HG02588 (cell line): Measurements from ENCODE around the gene BCL11B.

ENCODE experiments used
- ATAC-seq: cut with Tn5 transposase; IDR thresholded peaks from one replicate; pipeline ENCODE4 v1.9.1; 2021; ENCODE audit warnings: mild to moderate bottlenecking, moderate library complexity; ENCODE audit not compliant: unreplicated experiment

Gene BCL11B

DNA sequence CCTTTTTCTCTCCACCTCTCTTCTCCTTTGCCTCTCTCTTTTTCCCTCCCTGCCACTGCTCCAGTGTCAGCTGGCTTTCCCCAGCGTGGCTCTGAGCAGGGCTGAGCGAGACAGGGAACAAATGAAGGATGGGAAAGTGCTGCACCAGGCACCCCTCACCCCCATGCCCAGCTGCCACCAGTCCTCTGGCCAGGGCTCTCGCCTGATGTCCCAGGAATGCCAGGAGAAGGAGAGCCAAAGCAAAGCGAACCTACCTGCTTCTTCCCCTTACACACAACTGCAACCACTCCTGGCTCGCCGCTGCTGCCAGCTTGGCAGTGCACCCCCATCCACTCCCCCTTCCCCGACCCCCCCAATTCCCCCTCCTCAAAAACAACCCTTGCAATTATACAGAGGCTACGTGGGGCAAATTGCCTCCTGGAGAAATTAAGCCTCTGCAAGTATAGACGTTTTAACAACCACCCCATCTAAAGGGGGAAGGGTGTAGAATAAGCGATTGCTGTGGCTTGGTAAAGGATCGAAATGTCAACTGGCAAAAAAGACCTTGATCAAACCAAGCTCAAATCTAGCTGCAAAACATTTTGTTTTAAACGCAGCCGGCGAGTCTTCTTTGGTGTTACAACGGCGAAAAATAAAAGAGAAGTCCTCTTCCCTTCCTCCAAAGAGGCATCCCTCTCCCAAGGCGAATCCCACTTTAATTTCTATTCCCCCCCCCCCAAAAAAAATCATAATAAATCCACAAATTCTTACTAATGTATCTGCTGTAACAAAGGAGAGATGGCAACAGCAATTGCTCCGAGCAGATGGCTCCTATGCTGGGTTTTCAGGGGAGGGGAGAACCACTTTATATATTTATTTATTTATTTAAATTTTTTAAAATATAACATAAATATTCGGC, 2.9 kb downstream of the BCL11B start:
- no peak for ATAC-seq

DNA sequence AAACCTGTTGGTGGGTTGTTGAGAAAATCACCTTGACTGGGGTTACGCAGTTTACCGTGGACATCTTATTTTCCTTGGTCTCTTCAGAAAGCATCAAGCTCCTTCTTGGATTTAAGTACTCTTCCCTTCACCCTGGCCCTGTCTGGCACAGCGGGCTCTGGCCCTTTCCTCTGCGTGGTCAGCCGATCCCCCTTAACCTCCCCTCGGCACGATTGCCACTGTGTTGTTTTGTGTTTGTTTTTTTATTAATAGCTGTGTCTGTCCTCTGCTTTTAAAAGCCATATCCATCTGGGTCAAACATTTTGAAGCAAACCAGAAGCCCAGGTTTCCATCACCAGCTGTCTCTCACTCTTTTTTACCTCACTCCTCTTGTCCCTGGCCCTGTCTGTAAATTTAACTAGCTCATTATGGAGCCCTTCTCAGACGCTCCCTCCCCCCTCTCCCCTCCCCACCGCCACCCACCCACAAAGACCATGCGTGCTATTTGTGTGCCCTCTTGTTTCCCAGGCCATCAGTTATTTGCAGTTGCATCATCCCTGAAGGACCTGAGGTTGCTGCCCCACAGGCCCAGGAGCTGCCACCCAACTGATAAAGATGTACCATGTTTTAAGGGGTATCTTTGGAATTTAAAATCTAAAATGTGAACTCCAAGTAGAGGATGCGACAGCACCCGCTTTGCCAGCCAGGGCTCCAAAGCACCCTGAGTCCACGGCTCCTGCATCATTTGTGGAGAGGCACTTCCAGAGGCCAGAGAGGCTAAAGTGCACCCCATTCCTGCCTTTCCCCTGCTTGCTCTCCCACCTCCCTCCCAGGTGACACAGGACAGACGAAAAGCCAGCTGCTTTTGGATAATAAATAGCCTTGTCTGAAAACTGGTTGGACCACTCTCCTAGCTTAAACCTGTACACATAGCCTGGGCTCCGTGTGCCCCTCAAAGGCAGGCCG, 3.9 kb downstream of the BCL11B start:
- ATAC-seq: no peak

DNA sequence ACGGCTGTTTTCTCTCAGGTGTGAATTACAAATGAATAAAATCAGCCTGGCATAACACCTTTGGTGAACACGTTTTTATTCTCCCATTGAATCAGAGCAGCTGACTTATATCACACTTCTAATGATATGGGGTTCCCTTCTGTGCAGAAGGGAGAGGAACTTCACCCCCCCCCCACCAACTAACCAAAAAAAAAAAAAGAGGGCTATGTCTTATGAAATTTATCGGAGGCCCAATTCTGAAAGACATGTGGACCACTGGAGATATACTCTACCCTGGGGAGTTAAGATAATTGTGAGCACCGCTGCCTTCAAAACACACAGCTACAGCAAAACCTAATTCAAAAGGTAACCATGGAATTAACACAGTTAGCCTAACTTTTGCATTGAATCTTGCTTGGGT, 4.6 kb downstream of the BCL11B start:
- no peak for ATAC-seq

DNA sequence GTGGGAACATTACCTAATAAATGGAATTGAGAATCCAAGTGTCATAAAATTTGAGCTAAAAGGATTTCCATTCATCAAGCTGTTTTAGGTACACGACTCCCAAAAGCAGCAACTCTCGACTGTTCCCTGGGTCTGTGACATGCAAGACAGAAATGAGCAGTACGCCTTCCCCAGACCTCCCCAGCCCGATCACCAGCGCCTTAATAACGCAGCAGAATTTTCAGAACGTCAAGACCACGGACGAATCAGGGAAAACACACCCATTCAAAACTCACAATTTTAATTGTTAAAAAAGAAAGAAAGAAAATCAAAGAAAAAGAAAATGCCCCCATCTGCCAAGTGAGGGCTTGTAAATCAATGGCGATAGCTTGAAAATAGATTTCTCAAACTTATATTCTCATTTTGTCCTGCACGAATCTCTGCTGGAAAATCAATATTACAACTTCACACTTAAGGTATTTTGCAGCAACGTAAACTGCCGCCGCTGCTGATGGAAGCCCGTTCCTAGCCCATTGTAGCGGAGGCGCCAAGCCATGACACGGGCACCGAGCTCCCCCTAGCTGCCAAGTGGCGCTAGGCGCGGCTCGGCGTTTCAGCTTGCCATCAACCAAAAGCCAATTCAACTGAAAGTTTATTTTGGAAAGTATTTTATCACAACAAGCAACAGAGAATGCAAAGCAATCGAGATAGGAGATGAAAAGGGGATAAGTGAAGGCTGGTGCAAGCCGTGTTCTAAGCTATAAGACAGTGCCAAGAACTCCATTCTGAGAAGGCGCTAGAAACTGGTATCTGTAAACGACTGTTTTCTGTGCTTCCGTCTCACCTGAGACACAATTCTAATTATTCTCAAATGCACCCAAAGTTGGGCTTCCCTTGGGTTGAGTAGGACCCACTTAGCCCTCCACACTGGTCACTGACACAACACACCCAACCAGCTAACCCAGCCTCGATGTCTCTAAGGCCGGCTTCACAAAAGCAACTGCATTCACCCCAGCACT, 5.5 kb downstream of the BCL11B start:
- ATAC-seq: peak; percentile 77

DNA sequence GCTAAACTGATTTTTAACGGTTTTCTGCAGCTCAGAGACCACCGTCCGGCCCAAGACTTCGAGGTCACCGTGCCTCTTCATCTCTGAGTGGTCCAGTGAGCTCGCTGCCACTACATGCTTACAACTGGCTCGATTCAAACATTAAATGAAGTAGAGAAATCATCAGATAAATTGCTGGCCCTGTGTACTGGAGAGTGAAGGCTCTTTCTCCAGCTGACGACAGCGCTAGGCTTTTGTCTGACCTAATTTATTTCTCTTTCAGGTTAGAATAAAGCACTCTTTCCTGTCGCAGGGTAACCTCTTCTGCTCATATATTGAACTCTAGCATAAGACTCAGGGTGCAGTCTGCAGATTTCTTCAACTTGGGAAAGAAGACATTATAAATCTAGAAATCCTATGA, 6.4 kb downstream of the BCL11B start:
- ATAC-seq: no peak

DNA sequence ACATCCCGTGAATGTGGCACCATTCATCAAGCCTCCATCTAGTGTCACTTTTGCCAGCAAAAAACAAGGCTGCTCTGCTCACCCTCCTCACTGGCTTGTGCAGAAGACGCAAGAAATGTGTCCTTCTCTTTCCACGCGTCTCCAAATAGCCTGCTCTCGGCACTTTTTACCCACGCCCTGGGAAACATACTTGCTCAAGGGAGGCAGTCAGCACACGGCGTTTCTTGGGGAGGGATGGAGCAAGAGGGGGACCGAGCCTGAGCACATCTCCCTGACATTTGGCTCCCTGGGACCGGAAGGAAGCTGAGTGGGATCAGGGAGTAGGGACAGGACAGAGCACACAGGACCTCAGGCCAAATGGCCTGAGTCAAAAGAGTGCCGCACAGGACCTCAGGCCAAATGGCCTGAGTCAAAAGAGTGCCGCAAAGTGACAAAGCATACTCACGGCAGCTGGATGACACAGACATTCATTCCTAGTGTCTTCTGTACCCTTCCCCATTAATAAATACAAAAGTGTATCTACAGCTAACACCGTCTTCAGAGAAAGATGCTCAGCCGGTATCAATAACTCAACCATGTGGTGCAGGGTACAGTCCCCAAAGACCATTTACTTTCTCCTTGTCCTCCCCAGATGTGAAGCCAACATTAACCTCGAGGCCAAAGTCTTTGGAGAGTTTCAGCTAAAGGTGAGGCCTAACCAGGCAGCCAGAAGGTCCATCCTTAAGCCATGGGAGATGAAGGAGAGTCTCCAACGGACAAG, 7.1 kb downstream of the BCL11B start:
- ATAC-seq: no peak

DNA sequence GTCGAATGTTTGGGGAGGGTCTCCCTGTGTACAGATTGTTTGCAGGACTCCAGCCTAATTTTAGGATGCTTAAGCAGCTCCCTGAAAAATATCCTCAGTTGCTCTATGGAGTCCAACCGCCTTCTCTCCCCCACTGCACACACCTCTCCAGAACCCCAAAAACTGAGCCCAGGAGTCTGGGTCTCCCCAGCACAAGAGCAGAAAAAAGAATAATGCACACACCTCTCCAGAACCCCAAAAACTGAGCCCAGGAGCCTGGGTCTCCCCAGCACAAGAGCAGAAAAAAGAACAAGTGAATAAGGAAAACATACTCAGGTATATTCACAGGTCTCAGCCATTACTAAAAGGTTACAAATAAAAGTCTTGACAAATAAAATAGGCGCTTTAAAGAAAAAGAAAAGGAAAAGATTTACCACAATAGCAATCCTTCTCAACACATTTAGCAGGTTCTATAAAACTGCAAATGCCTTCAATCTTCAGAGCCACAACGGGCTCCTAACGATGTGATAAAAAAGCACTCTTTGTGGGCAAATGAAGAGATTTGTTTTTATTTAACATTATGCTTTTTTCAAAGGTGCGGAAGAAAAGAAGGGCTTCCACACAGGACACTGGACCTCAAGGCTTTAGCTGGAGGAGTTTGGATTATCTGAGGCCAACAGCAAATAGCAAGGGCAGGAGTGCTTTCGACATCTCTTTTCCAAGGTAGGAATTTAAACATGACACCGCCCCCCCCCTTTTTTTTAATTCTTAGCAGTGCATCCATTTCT, 8.2 kb downstream of the BCL11B start:
- no peak for ATAC-seq

DNA sequence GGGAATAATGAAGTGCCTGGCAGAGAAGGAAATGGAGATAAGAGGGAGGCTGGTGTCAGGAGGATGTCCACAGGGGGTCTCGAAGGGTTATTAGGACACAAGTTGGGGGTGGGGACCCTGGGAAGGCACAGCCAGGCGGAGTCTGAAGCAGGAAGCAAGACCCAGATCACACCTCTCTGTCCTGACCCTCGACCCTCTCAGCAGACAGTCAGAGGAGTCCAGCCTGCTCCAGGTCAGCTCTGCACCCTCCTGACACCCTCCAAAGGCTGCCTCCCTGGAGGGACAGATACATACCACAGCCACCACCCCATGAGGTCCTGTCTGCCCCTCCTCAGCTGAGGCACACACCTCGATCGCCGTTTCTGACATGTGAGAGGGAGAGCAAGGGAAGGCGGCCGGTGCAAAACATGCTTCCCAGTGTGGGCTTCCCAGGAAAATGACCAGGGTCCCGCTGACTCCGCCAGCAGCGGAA, 9.0 kb downstream of the BCL11B start:
- no peak for ATAC-seq

DNA sequence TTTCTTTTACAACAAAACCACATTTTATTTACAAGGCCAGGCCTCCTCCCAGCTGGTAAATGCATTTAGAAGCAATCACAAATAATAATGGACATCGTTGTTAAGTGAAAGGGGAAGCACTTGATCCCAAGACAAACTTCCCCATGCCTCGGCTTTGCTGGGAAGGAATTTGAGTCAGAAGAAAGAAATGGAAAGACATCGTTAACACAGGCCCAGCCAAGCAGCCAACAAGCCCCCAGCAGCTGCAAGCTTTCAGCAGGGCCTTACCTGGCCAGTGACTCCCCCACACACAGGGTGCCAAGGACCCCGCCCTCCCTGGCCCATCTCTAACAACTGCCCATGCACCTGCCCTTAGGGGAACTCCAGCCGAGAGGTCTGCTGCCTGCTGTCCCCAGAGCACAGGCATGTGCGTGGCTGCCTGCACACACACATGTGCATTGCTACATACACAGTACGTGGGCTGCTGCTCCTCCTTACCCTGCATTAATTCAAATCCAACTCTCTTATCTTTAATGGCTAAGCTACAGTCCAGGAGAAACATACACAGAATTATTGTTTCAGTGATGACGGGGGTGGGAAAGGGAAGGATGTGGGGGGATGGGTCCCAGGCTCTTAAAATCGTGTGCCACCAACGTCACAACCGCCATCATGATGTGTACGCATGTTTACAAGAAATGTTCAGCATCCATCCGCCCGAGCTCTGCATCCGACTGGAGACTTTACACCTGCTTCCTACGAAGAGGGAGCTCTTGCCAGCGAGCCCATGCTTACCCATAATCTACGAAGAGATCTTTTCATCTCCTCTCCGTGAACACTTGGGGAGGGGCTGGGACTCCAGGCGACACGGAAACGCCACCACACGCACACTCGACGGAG, 9.8 kb downstream of the BCL11B start:
- ATAC-seq: no peak

DNA sequence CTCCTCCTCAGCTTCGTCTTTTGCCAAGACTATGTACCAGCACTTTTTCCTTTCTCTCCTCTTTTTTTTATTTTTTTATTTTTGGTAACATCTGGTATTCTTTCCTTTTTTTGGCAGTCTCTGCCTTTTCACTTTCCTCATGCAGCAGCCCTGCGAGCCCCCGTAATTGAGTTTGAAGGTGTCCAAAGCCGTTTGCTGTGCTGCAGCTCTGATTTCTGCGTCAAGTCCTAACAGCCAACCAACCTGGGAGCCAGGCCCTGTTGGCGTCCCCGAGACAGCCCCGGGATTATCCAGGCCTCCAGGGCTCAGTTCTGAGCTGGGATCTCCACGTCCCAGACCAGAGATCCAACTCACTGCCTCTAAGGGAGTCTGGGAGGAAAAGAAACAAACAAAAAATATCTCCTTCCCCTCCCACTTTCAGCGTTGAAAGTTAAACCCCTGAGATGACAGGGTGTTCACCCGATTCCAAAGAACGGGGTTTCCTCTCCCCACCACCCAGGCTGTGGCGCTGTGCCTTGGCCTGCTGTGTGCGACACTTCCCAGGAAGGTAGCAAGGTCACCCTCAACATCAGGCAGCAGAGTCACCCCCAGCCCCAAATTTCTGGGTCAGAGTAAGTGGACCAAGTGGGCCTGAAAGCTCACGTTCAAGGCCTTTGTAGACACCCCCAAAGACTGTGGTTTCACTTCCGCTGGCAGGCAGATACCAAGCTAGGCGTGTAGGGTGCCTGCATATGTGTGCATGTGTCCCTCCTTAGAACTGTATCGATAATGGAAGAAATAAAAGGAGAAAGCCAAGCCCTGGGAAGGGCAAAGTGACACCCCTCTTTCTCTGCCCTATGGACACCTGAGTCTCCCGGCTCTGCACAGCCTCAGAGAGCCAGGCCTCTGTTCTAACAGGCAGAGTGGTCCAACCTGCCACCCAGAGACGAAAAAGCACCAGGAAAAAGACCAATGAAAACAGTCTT, 11.1 kb downstream of the BCL11B start:
- ATAC-seq: no peak

DNA sequence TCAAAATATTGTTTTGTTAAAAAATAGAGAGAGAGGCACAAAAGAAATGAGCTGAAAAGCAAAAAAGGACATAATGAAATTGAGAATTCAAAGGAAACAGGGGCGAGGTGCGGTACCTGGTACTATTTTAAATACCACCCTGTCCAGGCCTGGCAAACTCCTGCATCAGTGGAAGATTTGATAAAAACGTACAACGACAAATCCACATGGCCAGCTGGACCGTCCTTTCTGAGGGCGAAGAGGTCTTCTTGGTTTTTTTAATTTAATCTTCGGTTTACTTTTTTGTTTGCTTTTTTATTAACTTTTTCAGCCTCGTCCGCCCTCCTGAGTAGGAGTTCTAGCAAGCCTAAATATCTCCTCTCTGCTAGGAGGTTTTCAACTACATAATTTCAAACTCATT, 11.9 kb downstream of the BCL11B start:
- no peak for ATAC-seq

DNA sequence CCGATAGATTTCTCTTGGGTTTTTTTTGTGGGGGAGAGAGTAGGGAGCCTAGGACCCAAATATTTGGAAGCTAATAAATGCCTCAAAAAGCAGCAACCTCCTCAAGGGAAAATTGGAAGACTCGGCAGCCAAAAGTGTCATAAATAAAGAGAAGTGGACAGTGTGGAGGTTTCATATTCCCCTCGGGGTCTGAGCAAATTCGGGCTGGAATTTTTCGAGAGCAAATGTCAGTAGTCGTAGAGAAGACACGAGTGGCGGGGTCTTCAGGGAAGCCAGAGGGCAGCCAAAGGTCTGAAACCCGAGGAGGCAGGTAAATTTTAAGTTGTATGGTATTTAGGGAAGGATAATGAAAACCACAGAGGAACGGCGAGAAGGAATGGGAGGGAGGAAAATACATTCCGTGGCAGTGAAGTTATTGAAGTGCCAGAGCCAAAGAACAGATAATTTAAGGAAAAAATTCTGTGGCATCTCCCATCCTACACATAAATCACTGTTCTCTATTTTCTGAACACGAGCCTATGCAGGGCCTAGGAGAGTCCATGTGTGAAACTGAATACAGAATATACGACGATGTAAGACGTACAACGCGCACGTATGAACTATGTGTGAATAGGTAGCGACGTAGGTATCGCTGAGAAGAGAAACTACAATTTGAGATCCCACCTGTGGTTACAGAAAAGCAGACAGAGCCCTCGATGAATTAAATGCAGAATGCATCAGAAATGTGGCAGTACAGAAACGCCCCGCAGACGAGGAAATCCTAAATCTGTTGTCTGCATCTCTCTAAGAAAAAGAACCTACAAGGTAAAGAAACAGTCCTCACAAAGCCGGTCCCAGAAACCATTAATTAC, 12.9 kb downstream of the BCL11B start:
- no peak for ATAC-seq

DNA sequence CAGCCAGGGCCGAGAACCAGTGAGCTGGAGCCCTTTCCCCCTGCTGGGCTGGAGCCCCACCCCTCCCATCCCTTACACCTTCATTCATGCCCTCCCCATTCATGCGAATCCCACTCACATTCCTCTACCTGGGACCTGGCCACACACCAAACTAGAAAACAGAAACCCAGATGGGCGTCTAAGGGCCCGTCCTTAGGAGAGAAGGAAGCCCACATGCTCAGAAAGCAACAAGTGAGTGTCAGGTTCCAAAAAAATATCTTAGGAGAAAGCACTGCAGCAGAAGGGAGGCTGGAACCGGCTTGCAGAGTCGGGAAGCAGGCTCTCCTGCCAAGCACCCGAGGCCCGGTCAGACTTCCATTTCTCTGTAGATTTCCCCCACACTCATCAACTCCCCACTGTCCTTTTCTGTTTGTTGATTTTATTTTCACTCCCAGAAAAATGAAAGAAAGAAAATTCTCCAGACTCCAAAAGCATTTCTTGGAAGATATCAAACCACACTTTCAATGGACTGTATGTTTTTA, 13.6 kb downstream of the BCL11B start:
- no peak for ATAC-seq

DNA sequence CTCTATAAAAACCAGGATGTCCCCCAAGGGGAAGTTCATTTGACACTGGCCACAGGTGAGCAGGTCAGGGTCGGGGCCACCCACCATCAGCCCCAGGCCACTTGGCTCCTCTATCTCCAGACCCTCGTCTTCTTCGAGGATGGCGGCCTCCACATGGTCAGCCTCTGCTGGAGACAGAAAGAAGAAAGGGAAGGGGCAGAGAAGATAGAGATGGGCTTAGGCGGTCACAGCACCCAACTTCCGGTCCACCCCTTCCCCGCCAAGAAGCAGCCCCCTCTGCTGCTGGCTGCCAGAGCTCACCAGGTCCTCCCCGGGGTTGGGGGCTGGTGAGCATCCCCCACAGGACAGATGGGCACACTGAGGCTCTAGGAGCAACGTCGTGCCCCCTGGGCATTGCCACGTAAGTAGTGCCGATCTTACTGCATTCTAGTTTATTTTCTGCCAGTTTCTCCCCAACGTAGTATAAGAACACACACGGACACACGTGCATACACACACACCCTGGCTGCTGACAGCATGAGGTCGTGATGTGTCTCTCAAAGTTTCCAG, 14.2 kb downstream of the BCL11B start:
- no peak for ATAC-seq

DNA sequence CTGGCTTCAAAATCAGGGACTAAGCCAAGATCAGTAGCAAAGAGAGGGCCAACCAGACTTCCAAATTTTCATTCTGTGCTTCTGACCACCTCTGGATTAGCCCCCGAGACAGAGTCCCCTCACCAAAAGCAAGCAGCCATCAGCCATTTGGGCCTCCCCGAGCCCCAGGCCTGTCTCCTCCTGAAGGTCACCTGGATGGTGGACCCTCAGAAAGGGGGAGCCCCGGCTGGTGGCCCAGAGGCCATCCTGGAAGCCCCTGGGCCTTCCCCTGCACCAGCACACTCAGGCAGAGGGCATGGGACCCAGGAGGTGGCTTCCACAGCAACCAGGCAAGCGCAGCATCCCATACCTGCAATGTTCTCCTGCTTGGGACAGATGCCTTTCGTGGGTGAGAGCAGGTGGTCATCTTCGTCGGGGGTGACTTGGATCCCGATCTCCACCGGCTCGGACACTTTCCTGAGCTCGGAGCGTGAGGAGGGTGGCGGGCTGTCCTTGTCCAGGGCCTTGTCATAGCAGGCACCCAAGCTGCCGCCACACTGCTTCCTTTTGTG, 14.8 kb downstream of the BCL11B start:
- ATAC-seq: no peak
